Measurements from ENCODE around the gene HIF1AN.
A peak's percentile ranks its signal among the peaks of the same experiment; 100 is the strongest.

HIF1AN gene

DNA sequence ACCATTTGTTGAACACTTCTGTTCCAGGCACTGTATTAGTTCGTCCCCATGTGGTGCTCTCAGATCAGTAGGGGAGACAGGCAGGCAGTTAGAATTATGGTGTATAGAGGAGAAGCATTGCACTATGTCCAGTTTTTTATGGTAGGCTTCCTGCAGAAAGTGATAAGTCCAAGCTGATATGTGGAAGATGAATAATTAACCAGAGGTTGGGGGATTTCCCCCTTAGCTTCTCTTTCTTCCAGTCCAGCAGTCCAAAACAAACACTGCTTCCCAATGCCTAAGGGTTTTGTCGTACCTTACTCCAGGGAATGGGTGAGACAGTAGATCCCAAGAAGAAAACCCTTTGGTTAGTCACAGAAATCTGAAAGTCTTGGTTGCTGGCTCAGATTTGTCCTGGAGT lies 19.2 kb downstream of the HIF1AN start:
- no peaks in the 10 kb centered on the region for H3K9me3 ChIP-seq
- no peaks in the 10 kb centered on the region for H3K4me1 ChIP-seq
- H3K27me3 ChIP-seq = no peaks in the 10 kb centered on the region
- no peak overlapping the region for H3K27ac ChIP-seq
- DNase-seq = no peak
- TF ChIP-seq, protein P1, sequence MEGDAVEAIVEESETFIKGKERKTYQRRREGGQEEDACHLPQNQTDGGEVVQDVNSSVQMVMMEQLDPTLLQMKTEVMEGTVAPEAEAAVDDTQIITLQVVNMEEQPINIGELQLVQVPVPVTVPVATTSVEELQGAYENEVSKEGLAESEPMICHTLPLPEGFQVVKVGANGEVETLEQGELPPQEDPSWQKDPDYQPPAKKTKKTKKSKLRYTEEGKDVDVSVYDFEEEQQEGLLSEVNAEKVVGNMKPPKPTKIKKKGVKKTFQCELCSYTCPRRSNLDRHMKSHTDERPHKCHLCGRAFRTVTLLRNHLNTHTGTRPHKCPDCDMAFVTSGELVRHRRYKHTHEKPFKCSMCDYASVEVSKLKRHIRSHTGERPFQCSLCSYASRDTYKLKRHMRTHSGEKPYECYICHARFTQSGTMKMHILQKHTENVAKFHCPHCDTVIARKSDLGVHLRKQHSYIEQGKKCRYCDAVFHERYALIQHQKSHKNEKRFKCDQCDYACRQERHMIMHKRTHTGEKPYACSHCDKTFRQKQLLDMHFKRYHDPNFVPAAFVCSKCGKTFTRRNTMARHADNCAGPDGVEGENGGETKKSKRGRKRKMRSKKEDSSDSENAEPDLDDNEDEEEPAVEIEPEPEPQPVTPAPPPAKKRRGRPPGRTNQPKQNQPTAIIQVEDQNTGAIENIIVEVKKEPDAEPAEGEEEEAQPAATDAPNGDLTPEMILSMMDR (IDR thresholded peaks at IDR 0.05) = no peak
- intact Hi-C loops (cut with DNase I; ENCODE audit: low total_unique reads) = no loop called here
- no peak overlapping the region for H3K4me3 ChIP-seq
- peaks cover 25 to 66% (median 37%) of the 10 kb centered on the region in 3 donors for H3K36me3 ChIP-seq

DNA sequence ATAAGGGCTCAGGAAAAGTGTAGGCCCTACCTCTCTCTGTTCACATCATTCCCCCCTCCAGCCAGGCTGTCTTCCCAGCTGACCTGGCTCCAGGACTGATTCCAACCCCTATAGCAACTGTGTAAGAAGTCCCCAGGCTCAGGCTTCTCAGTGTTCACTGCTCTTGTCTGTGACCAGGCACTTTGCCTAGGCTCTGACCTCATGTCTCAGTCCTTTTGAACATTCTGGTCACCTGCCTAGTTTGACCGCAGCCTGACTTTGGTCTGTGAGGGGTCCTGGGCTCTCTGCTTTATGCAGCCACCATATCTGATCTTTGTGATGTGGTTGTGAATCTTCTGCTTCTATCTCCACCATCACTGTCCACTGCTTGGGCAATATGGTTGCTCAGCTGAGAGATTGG lies 24.5 kb downstream of the HIF1AN start:
- no peak for DNase-seq
- TF ChIP-seq, protein P1 (IDR thresholded peaks at IDR 0.05) = no peak

DNA sequence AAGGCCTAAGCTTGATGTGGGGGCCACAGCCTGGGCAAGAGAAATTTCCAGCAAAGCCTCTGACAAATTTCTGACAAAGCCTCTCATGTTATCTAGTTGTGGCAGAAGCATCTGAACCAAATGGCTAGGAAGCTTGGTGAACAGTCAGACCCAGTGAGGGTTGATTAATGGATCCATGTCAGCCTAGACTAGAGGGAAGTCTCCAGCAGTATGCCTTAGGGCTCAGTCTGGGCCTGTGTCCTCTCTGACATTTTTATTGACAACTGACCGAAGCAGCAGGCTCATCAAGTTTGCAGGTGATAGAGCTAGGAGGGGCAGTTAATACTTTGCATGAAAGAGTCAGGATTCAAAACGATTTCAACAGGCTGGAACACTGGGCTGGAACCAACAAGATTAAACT lies 25.3 kb downstream of the HIF1AN start:
- Histone ChIP-seq H3K36me3 (peaks cover 15 to 32% (median 24%) of the 10 kb centered on the region in 3 donors), H3K9me3 (no peaks in the 10 kb centered on the region), H3K27me3 (peaks cover 0 to 50% of the 10 kb centered on the region in 2 donors), H3K27ac (no peak overlapping the region), H3K4me1 (peaks cover 0 to 16% (median 12%) of the 10 kb centered on the region in 4 donors), H3K4me3 (no peak overlapping the region)
- intact Hi-C loops (cut with DNase I; ENCODE audit: low total_unique reads) = no loop called here
- TF ChIP-seq, protein P1 (IDR thresholded peaks at IDR 0.05) = no peak
- no peak for DNase-seq

More for the DNA sequence above, 24.5 kb downstream of the HIF1AN start:
- H3K9me3 ChIP-seq = no peaks in the 10 kb centered on the region
- peaks cover 0 to 16% (median 12%) of the 10 kb centered on the region in 4 donors for H3K4me1 ChIP-seq
- H3K27me3 ChIP-seq = peaks cover 0 to 44% of the 10 kb centered on the region in 2 donors
- no peak overlapping the region for H3K4me3 ChIP-seq
- H3K36me3 ChIP-seq = peaks cover 23 to 40% (median 28%) of the 10 kb centered on the region in 3 donors
- H3K27ac ChIP-seq = no peak overlapping the region
- intact Hi-C loops (cut with DNase I; ENCODE audit: low total_unique reads) = no loop called here

DNA sequence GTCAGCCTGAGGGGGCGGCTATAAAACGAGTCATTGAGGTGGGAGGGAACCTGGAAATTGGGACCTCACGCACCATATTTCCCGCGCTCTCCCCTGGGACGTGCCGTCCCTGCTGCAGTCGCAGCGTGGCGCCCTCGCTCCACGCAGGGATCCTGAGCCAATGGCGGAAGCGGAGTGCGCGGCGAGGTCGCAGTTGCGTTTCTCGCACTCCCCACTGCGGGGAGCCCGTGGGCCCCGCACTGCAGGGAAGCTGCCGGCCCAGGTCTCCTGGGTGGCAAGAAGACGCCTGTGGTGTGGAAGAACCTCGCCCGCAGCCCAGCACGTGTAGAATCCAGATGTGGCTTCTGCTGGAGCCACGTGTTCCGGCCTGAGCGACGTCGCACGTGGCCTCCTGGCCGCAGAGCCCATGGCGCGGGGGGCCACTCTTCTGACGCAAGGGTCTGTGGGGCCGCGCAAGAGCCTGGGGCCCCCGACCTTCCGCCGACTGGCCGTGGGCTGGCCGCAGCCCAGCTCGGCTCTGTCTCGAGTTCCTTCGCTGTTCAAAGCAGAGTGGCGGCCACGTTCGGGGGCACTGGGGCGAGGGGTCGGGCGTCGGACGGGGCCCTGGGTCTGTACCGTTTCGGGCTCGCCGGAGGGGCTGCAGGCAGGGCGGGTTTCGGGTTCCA lies 26.4 kb downstream of the HIF1AN start:
- H3K36me3 ChIP-seq = peaks cover 4 to 21% (median 13%) of the 10 kb centered on the region in 3 donors
- TF ChIP-seq, protein P1 (IDR thresholded peaks at IDR 0.05) = peak; percentile 46 to 49
- intact Hi-C loops (cut with DNase I; ENCODE audit: low total_unique reads) = no loop called here
- no peak overlapping the region for H3K27ac ChIP-seq
- H3K4me3 ChIP-seq = peak overlapping the region in 1 of 2 donors; percentile 4
- H3K27me3 ChIP-seq = peaks cover 0 to 62% of the 10 kb centered on the region in 2 donors
- no peaks in the 10 kb centered on the region for H3K9me3 ChIP-seq
- no peak for DNase-seq
- H3K4me1 ChIP-seq = peaks cover 0 to 16% (median 12%) of the 10 kb centered on the region in 4 donors

DNA sequence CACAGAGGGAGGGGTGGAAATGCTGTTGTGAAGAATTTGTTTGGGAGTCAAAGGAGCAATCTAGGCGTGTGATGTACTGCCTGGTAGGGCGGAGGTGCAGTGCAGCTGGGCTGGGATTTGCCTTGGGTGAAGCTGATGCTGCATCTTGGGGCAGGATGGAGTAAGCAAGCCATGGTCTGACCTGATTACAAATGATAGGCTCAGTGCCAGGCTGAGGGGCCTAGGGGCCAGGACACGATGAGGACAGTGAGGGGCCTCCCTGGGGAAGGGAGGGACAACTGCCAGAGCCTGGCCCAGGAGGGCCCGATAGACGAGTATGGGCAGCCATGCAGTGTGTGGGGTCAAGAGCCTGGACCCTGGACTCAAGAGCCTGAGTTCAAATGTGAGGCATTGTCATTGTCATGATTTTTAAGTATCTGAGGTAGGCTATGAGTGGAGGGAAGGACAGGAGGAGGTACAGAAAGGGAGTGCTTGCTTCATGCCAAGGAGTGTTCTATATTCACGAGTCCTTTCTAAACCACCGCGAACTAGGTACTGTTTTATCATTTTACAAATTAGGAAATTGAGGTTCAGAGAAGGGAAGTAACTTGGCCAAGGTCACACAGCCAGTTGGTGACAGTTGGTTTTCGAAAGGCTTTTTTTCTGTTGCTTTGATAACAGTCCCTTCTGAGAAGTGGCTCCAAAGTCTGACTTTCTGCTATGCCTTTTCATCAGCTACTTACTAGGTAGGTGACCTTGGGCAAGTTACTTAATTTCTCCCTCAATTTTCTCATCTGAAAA lies 29.7 kb downstream of the HIF1AN start:
- no peak for DNase-seq
- no peak overlapping the region for H3K4me3 ChIP-seq
- H3K9me3 ChIP-seq = no peaks in the 10 kb centered on the region
- peaks cover 0 to 1% (median 0%) of the 10 kb centered on the region in 3 donors for H3K36me3 ChIP-seq
- peaks cover 0 to 88% of the 10 kb centered on the region in 2 donors for H3K27me3 ChIP-seq
- peaks cover 0 to 16% (median 12%) of the 10 kb centered on the region in 4 donors for H3K4me1 ChIP-seq
- intact Hi-C loops (cut with DNase I; ENCODE audit: low total_unique reads) = no loop called here
- H3K27ac ChIP-seq = no peak overlapping the region
- TF ChIP-seq, protein P1 (IDR thresholded peaks at IDR 0.05) = no peak

Data from tibial artery (tissue), 4 donors.